ENCODE measurements around the gene SLC2A13.
"Not testable (repeated sequence)": the region's sequence is repeated elsewhere in the genome, so short reads cannot be mapped to it uniquely, and the experiment has no call there.

The SLC2A13 gene

GRCh38 chr12:39795481-39795880 lies 310.4 kb downstream of the SLC2A13 start:
- DNase-seq = no peak

DNA sequence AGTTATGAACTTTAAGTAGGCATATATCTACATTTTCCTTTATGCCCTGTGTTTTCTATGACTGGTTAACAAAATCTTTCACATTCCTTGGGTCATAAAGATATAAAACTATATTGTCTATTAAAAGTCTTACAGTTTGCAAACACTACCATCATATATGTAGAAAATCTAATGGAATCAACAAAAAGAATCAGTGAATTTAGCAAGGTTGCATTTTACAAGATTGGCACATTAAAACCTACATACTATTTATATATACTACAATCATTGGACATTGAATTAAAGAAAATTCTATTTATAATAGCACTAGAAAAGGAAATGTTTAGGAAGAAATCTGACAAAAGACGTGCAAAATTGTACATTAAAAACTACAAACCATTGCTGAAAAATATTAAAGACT lies 312.9 kb downstream of the SLC2A13 start:
- DNase-seq = no peak

DNA sequence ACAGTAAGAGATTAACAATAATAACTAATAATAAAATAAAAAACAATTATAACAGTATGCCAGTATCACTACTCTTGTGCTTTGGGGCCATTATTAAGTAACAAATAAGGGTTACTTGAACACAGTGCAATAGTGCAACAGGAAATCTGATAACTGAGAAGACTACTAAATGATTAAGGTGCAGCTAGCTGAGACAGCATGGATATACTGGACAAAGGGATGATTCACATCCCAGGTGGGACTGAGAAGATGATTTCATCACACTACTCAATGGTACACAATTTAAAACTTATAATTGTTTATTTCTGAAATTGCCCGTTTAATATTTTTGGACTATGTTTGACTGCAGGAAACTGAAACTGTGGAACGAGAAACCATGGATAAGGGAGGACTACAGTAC lies 317.6 kb downstream of the SLC2A13 start:
- no peak for DNase-seq

- not testable (repeated sequence) for DNase-seq
Observed at GRCh38 chr12:39785814-39786213, 320.1 kb downstream of the SLC2A13 start.

- DNase-seq = no peak
Observed at GRCh38 chr12:39782026-39782545, 323.8 kb downstream of the SLC2A13 start.

DNA sequence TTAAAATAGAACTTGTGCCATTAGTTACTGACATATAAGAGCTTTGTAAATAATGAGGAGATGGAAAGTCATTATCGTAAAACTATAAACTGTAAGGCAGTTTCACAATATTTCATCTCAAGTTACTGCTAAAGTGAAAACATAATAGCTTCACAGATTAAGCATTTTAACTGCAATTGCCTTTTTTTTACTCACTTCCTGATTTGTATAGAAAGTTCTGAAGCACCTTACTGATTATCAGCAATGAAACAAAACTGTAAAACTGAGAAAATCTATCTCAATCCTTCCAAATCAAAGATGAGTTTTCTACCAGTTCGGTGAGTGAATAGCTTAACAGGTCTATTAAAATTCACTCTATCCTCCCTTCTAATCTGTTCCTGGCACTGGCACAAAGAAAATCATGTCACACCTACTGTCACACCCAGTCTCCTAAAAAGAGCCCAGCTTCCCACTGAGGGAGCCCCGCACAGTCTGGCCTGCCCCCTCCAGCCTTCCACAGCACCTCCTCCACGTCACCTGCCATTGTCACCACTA lies 324.9 kb downstream of the SLC2A13 start:
- no peak for DNase-seq

DNA sequence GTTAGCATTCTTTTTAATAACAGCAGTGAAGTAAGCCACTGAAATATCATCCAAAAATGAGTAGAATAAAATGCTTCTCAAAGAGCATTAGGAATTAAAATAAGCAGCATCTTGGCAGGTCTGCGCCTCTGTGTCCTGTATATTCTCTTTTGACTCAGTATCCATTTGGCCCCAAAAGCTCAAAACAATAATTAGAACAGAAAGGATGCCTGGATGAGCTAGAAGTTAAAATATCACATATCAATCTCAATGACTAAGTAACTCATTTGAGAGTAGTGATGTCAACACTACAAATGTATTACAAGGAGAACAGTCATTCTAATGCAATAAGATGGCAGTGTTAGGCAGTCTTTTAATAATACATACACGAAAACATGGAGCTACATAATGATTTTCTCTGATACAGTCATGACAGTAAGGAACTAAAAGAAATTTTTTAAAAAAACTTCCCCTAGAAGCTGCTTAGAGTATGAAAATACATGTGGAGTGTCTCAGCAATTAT lies 325.4 kb downstream of the SLC2A13 start:
- no peak for DNase-seq

GRCh38 chr12:39779768-39780340 lies 326.0 kb downstream of the SLC2A13 start:
- no peak for DNase-seq

DNA sequence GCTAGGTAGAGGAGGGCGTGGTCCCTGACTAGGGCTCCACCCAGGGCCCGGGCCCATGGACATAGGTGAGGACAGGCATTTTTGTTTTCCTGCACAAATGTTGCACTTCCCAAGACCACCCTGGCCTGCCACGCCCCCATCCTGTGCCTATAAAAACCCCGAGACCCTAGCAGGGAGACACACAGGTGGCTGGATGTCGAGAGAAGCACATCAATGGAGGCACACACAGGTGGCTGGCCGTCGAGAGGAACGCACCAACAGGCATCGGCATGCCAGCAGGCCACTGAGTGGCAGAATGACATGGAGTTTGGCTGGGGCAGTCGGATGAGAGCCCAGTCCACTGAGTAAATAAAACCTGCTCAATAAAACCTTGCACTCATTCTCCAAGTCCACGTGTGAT lies 328.4 kb downstream of the SLC2A13 start:
- no peak for DNase-seq

GRCh38 chr12:39773266-39773665 lies 332.6 kb downstream of the SLC2A13 start:
- no peak for DNase-seq

- no peak for DNase-seq
Observed at GRCh38 chr12:39772821-39773259, 333.0 kb downstream of the SLC2A13 start.

DNA sequence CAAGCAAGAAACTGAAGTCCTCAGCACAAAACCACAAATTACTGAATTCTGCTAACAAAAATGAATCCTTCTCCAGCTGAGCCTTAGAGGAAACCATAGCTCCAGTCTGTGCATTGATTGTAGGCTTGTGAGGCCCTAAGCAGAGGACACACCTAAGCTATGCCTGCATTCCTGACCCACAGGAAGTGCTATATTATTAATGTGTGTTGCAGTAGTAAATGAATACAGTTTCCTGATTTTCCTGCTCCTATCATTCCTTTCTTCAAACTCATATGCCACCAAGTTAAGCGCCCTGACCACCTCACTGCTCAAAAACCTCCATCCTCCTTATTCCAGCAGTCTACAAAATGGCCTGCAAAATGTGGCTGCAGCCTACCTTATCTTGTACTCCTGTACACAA lies 334.4 kb downstream of the SLC2A13 start:
- no peak for DNase-seq

DNA sequence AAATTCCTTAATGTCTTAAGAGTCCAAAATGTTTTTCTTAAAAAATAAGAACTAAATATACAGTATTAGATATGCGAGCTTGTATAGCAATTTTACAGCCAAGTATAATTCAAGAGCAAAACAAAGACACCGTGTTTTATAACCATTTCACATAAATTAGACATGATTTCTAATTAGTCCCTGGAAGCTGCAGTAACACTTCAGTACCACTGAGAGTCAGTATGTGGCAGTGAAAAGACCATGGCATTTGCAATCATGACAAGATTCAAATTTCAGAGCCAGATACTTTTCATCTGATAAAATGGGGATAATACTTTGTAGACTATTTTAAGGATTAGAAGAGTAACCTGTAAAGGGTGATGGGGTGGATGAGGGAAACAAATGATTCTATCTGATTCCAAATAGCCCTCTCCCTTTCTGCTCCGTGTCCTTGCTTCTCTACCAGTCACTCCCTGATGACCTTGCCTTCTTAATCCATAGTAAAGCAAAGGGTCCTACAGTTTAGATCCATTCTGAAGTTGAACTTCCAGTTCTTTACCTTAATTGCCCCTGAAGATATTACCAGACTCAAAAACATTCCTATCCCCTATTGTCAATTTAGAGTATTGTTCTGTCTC lies 340.8 kb downstream of the SLC2A13 start:
- no peak for DNase-seq

DNA sequence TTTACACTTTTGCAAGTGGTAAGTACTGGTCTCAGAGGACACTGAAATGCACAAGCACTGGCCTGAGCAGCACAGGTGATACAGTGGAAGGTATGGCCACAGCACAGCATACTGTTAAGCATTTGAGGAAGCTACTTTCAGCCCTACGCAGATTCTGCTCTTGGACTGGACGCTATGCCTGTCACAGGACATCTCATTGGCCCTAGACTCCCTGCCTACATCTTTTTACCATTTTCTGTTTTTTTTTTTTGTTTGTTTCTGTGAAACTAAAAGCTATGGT lies 342.1 kb downstream of the SLC2A13 start:
- DNase-seq = no peak

- DNase-seq = no peak
Observed at GRCh38 chr12:39763071-39763889, 342.6 kb downstream of the SLC2A13 start.

GRCh38 chr12:39755478-39755877 lies 350.4 kb downstream of the SLC2A13 start:
- no peak for DNase-seq

GRCh38 chr12:39752482-39753137 lies 353.3 kb downstream of the SLC2A13 start:
- no peak for DNase-seq

DNA sequence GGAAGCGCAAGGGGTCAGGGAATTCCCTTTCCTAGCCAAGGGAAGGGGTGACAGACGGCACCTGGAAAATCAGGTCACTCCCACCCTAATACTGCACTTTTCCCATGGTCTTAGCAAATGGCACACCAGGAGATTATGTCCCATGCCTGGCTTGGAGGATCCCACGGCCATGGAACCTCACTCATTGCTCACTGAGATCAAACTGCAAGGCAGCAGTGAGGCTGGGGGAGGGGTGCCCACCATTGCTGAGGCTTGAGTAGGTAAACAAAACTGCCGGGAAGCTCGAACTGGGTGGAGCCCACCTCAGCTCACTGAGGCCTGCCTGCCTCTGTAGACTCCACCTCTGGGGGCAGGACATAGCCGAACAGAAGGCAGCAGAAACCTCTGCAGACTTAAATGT lies 359.7 kb downstream of the SLC2A13 start:
- not testable (repeated sequence) for DNase-seq

DNA sequence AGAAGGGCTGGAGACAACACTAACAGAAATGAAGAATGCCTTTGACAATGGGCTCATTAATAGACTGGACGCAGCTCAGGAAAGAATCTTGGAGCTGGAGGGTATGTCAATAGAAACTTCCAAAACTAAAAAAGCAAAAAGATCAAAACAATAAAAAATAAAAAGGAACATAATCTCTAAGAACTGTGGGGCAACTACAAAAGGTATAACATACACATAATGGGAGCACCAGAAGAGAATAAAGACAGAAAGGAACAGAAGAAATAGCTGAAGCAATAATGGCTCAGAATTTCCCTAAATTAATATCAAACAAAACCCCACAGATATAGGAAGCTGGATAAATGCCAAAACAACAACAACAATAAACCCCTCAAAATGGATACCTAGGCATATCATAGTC lies 362.2 kb downstream of the SLC2A13 start:
- DNase-seq = no peak

GRCh38 chr12:39736406-39736805 lies 369.5 kb downstream of the SLC2A13 start:
- no peak for DNase-seq

GRCh38 chr12:39723831-39724230 lies 382.1 kb downstream of the SLC2A13 start:
- no peak for DNase-seq

- no peak for DNase-seq
Observed at GRCh38 chr12:39722504-39722903, 383.4 kb downstream of the SLC2A13 start.

DNA sequence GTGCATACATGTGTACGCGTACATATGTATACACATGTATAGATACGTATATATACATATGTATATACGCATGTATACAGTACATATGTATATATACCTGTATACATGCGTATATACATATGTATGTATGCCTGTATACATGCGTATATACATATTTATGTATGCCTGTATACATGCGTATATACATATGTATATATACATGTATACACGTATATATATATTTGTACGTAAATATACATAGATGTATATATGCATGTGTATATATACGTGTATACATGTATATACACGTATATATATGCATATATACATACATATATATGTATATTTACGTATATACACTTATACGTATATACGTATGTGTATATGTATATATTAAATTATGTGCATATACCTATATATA lies 392.3 kb downstream of the SLC2A13 start:
- no peak for DNase-seq
